Body of pancreas (tissue), 4 donors: ENCODE data around the gene CYP4F3.

Experiments used
- CTCF ChIP-seq, 7 experiments: fragments of 450-650 bp in 4 of 7; fragments of 200-600 bp in 3 of 7; sonication (generic) in 3 of 7; IDR thresholded peaks; one replicate each; pipeline ENCODE4 v1.5.1; 2016 to 2019; ENCODE audit warnings: antibody characterized with exemption in 7 of 7
- POLR2A ChIP-seq, 3 donors: fragments of 450-650 bp; IDR thresholded peaks; one replicate each; pipeline ENCODE4 v1.6.1; 2016; ENCODE audit warnings: antibody characterized with exemption in 3 of 3, mild to moderate bottlenecking in 2 of 3

GRCh38 chr19:15702534-15702930 is 61.8 kb downstream of the CYP4F3 start:
- TF ChIP-seq CTCF (IDR thresholded peaks at IDR 0.05) = peak in 1 of 7 experiments; percentile 7
- no peak for TF ChIP-seq POLR2A (IDR thresholded peaks at IDR 0.05)
